ENCODE data around the gene TSPAN5.

The TSPAN5 gene

GRCh38 chr4:98516042-98516440 is 142.4 kb downstream of the TSPAN5 start:
- H3K36me3 Mint-ChIP-seq (ENCODE audit: low read depth), result peaks cover 13% of the 10 kb centered on the region
- peaks cover 8% of the 10 kb centered on the region for H3K9me3 Mint-ChIP-seq
- H3K27me3 Mint-ChIP-seq (ENCODE audit: low read depth), result no peaks in the 10 kb centered on the region
- H3K27ac Mint-ChIP-seq, result peak overlapping the region; percentile 22
- peaks cover 55% of the 10 kb centered on the region for H3K4me1 Mint-ChIP-seq (ENCODE audit: low read depth)
- no peak overlapping the region for H3K4me3 Mint-ChIP-seq

- peaks cover 8% of the 10 kb centered on the region for H3K9me3 Mint-ChIP-seq
- no peaks in the 10 kb centered on the region for H3K27me3 Mint-ChIP-seq (ENCODE audit: low read depth)
- no peak overlapping the region for H3K27ac Mint-ChIP-seq
- peaks cover 60% of the 10 kb centered on the region for H3K4me1 Mint-ChIP-seq (ENCODE audit: low read depth)
- H3K36me3 Mint-ChIP-seq (ENCODE audit: low read depth), result peaks cover 13% of the 10 kb centered on the region
- H3K4me3 Mint-ChIP-seq, result no peak overlapping the region
Measured at GRCh38 chr4:98515470-98515809, 143.0 kb downstream of the TSPAN5 start.

- Mint-ChIP-seq H3K4me3 (no peak overlapping the region), H3K4me1 (ENCODE audit: low read depth) (peaks cover 62% of the 10 kb centered on the region), H3K9me3 (peaks cover 8% of the 10 kb centered on the region), H3K36me3 (ENCODE audit: low read depth) (peaks cover 13% of the 10 kb centered on the region), H3K27me3 (ENCODE audit: low read depth) (no peaks in the 10 kb centered on the region), H3K27ac (no peak overlapping the region)
Measured at GRCh38 chr4:98514741-98515469, 143.5 kb downstream of the TSPAN5 start.

DNA sequence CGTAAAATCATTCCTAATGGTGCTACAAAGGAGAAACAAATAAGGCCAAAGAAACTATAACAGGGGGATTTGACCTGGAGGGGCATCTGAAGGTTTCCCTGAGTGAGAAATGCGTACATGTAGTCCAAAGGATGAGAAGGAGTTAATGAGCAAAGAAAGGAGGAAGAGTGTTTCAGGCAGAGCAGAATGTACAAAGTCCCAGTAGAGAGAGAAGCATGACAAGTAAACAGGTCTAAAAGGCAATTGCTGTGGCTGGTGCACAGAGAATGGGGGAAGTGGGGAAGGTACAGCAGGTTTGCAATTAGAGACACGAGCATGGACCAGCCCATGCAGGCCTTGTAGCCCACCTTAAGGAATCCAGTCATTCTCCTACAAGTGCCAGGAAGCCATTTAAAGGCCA is 145.5 kb downstream of the TSPAN5 start:
- no peaks in the 10 kb centered on the region for H3K27me3 Mint-ChIP-seq (ENCODE audit: low read depth)
- H3K36me3 Mint-ChIP-seq (ENCODE audit: low read depth), result peaks cover 16% of the 10 kb centered on the region
- H3K27ac Mint-ChIP-seq, result no peak overlapping the region
- H3K9me3 Mint-ChIP-seq, result peaks cover 8% of the 10 kb centered on the region
- no peak overlapping the region for H3K4me3 Mint-ChIP-seq
- H3K4me1 Mint-ChIP-seq (ENCODE audit: low read depth), result peaks cover 58% of the 10 kb centered on the region

- peak overlapping the region; percentile 61 for H3K27ac Mint-ChIP-seq
- peak overlapping the region; percentile 35 for H3K4me3 Mint-ChIP-seq
- peaks cover 48% of the 10 kb centered on the region for H3K4me1 Mint-ChIP-seq (ENCODE audit: low read depth)
- H3K9me3 Mint-ChIP-seq, result no peaks in the 10 kb centered on the region
- peaks cover 17% of the 10 kb centered on the region for H3K36me3 Mint-ChIP-seq (ENCODE audit: low read depth)
- no peaks in the 10 kb centered on the region for H3K27me3 Mint-ChIP-seq (ENCODE audit: low read depth)
Measured at GRCh38 chr4:98510757-98511517, 147.5 kb downstream of the TSPAN5 start.

DNA sequence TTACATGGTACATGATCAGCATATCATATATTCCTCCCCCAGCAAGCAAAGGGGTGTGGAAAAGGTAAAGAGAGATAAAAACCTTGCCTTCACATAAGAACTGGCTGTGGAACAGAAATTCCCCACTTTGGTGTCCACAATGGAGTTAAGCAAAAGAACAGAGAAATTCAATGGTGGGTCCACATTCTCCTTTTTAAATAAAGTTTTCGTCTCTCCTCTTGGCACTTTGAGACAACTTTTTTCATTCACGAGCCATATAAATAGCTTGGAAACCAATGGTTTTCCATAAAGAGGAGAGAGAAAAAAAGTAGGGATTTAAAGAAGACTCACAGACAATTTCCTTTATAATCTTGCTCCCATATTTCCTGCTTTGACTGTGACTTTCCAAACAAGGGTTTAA is 148.1 kb downstream of the TSPAN5 start:
- Mint-ChIP-seq H3K27me3 (ENCODE audit: low read depth) (no peaks in the 10 kb centered on the region), H3K36me3 (ENCODE audit: low read depth) (peaks cover 21% of the 10 kb centered on the region), H3K4me1 (ENCODE audit: low read depth) (peaks cover 48% of the 10 kb centered on the region), H3K27ac (peak overlapping the region; percentile 61), H3K9me3 (no peaks in the 10 kb centered on the region), H3K4me3 (peak overlapping the region; percentile 35)

DNA sequence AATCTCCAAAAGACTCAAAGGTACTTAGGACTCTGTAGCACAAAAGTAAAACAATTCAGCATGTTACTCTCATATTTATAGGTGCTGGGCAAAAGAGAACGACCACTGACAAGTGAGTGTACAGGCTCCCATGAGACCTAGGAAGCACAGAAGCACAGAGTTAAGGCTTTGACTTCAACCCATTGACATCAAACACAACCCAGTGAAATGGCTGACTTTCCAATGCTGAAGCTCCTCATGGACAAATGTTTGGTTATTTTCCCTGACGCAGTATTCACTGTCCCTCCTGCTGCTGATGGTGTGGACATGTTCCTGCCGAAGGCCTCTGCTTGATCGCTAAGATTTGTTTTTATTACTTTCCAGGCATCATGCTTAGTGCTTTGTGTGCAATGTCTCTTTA is 148.7 kb downstream of the TSPAN5 start:
- H3K36me3 Mint-ChIP-seq (ENCODE audit: low read depth), result peaks cover 24% of the 10 kb centered on the region
- no peaks in the 10 kb centered on the region for H3K9me3 Mint-ChIP-seq
- no peak overlapping the region for H3K27ac Mint-ChIP-seq
- no peaks in the 10 kb centered on the region for H3K27me3 Mint-ChIP-seq (ENCODE audit: low read depth)
- H3K4me3 Mint-ChIP-seq, result no peak overlapping the region
- H3K4me1 Mint-ChIP-seq (ENCODE audit: low read depth), result peaks cover 45% of the 10 kb centered on the region

- Mint-ChIP-seq H3K4me3 (no peak overlapping the region), H3K9me3 (no peaks in the 10 kb centered on the region), H3K27ac (no peak overlapping the region), H3K36me3 (ENCODE audit: low read depth) (peaks cover 28% of the 10 kb centered on the region), H3K4me1 (ENCODE audit: low read depth) (peaks cover 48% of the 10 kb centered on the region), H3K27me3 (ENCODE audit: low read depth) (no peaks in the 10 kb centered on the region)
Measured at GRCh38 chr4:98508829-98509598, 149.4 kb downstream of the TSPAN5 start.

DNA sequence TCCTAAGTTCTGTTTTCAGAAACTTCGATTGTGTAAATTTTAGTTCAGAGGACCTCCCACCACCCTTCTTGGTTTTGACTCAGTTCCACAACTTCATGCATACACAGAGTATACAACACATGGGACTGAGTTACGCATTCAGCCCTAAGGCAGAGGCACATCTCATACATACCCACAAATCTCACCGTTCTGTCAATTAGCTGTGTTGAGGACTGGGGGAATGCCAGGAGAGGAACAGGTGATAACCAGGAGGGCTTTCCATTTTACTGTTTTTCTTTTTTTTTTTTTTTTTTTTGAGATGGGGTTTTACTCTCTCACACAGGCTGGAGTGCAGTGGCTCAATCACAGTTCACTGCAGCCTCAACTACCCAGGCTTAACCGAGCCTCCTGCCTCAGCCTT is 150.2 kb downstream of the TSPAN5 start:
- no peak overlapping the region for H3K4me3 Mint-ChIP-seq
- H3K4me1 Mint-ChIP-seq (ENCODE audit: low read depth), result peaks cover 48% of the 10 kb centered on the region

GRCh38 chr4:98507299-98507698 is 151.1 kb downstream of the TSPAN5 start:
- Mint-ChIP-seq H3K9me3 (no peaks in the 10 kb centered on the region), H3K4me3 (no peak overlapping the region), H3K4me1 (ENCODE audit: low read depth) (peaks cover 46% of the 10 kb centered on the region), H3K27me3 (ENCODE audit: low read depth) (no peaks in the 10 kb centered on the region), H3K27ac (no peak overlapping the region), H3K36me3 (ENCODE audit: low read depth) (peaks cover 35% of the 10 kb centered on the region)

More for the DNA sequence above, 150.2 kb downstream of the TSPAN5 start:
- no peaks in the 10 kb centered on the region for H3K27me3 Mint-ChIP-seq (ENCODE audit: low read depth)
- H3K36me3 Mint-ChIP-seq (ENCODE audit: low read depth), result peaks cover 30% of the 10 kb centered on the region
- no peaks in the 10 kb centered on the region for H3K9me3 Mint-ChIP-seq
- no peak overlapping the region for H3K27ac Mint-ChIP-seq

DNA sequence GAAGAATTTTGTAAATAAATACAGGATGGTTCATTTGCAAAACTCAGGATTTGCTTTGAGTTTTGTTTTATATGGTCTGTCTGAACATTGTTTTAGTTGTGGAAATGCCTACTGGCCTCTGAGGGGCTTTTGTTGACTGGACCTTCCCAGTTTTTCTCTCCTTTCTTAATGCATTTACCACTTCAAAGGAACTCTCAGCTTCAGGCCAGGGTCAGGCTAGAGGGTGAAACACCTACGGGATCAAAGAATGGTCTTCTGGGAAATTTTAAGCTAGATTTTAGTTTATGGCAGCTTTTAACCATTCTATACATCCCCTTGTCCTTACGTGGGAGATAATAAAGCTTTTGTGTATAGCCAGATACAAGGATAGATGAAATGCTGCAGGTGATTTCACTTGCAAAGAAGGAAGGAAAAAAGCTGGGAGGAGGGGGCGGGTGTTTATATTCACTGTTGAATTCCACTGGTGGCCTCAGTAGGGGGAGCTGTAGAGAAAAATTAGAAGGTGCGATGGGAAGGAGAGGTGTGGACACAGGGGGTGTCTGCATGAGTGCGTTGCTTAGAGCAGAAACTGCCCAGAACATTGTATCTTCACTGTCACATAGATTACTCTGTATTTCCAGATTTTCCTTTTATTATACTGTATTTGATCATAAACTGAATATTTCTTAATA is 151.8 kb downstream of the TSPAN5 start:
- Mint-ChIP-seq H3K4me3 (no peak overlapping the region), H3K27ac (no peak overlapping the region), H3K4me1 (ENCODE audit: low read depth) (peaks cover 52% of the 10 kb centered on the region), H3K27me3 (ENCODE audit: low read depth) (no peaks in the 10 kb centered on the region), H3K9me3 (no peaks in the 10 kb centered on the region), H3K36me3 (ENCODE audit: low read depth) (peaks cover 42% of the 10 kb centered on the region)

DNA sequence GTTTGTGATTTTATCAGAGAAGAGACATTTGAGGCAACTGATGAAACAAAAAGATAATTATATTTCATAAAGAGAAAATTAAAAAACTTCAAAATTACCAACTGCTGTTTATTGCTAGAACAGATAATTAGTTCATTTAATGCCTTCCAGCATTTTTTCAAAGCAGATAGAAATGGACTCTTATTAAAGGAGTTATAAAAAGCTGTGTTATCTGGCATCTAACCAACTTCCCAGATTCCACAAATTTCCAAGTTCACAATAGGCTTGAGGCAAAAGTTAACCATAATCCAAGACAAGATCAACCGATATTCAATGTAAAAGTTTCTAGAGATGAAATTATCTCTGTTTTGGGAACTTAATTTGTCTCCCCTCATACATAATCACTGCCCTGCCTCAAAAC is 152.4 kb downstream of the TSPAN5 start:
- H3K4me1 Mint-ChIP-seq (ENCODE audit: low read depth), result peaks cover 55% of the 10 kb centered on the region
- peaks cover 3% of the 10 kb centered on the region for H3K9me3 Mint-ChIP-seq
- H3K36me3 Mint-ChIP-seq (ENCODE audit: low read depth), result peaks cover 47% of the 10 kb centered on the region
- no peaks in the 10 kb centered on the region for H3K27me3 Mint-ChIP-seq (ENCODE audit: low read depth)
- H3K4me3 Mint-ChIP-seq, result no peak overlapping the region
- H3K27ac Mint-ChIP-seq, result no peak overlapping the region

GRCh38 chr4:98504091-98504490 is 154.3 kb downstream of the TSPAN5 start:
- Mint-ChIP-seq H3K27me3 (ENCODE audit: low read depth) (no peaks in the 10 kb centered on the region), H3K36me3 (ENCODE audit: low read depth) (peaks cover 52% of the 10 kb centered on the region), H3K4me1 (ENCODE audit: low read depth) (peaks cover 43% of the 10 kb centered on the region), H3K4me3 (no peak overlapping the region), H3K27ac (no peak overlapping the region), H3K9me3 (peaks cover 3% of the 10 kb centered on the region)

DNA sequence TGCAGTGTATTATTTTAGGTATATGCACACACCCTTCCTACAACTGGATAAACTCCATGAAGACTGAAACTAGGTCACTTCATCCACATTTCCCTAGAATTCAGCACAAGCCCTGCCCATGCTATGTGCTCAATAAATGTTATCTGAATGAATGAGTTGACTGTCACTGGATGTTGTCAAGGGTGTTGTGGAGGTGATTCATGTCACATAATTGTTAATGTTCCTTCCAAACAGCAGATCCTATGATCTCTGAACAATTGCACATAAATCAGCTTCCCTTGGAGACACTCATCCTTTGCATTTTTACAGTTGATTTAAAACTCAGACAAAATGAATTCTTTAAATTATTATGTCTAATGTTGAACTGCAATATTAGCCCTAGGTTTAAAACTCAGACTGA is 154.7 kb downstream of the TSPAN5 start:
- peaks cover 3% of the 10 kb centered on the region for H3K9me3 Mint-ChIP-seq
- peaks cover 50% of the 10 kb centered on the region for H3K36me3 Mint-ChIP-seq (ENCODE audit: low read depth)
- no peak overlapping the region for H3K27ac Mint-ChIP-seq
- no peak overlapping the region for H3K4me3 Mint-ChIP-seq
- peaks cover 39% of the 10 kb centered on the region for H3K4me1 Mint-ChIP-seq (ENCODE audit: low read depth)
- no peaks in the 10 kb centered on the region for H3K27me3 Mint-ChIP-seq (ENCODE audit: low read depth)
